ENCODE results near the gene TLE5. TPM values are rescaled to one million over a fixed set of nuclear protein-coding genes. Genes with fewer than 3 reads are reported as not detected.

TLE5 gene
- total and polyA plus RNA-seq, 9 of the 15 experiments (the other 6 are each of a cell fraction or from before 2014, with no cell fraction given), result 2.0 to 347 (median 235) TPM

DNA sequence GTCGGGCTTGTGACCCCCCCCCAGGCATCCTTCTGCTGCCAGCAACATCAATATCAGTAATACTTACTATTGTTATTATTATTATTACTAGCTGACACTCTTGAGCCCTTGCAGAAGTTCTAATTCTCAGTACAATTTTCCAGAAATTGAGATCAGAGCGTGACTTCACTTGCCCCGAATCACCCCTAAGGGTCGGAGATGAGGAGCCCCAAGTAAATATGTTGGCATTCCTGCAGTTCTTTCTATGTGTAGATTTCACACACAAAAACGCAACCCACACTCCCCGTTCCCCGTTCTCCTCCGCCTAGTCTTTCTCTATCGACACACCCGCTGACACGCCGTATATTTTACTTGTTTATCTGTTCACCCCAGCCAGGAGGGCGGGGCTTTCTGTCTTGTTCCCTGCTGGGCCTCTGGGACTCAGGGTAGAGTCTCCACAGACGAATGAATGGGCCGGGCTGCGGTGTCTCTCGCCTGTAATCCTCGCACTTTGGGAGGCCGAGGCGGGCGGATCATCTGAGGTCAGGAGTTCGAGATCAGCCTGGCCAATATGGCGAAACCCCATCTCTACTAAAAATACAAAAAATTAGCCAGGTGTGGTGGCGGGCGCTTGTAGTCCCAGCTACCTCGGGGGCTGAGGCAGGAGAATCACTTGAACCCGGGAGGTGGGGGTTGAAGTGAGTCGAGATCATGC is 14.7 kb downstream of the TLE5 start (continued):
- TF ChIP-seq NR0B1 (IDR thresholded peaks at IDR 0.05; ENCODE audit: partially characterized antibody) (no peak), RHOXF2B (CRISPR knock-in tag; conservative IDR thresholded peaks at IDR 0.05) (no peak), EWSR1 (IDR thresholded peaks at IDR 0.05; ENCODE audit: borderline replicate concordance, low read depth, partially characterized antibody) (no peak), SPI1 (IDR thresholded peaks at IDR 0.05; ENCODE audit: borderline replicate concordance, low read depth, low read length) (peak; percentile 23; the same call in 1 of the 2 replicates), ZKSCAN3 (CRISPR knock-in tag; IDR thresholded peaks at IDR 0.05) (no peak), ZNF57 (CRISPR knock-in tag; IDR thresholded peaks at IDR 0.05) (no peak), CHD1 (IDR thresholded peaks at IDR 0.05; ENCODE audit: low read length) (no peak), MBD1 (CRISPR knock-in tag; IDR thresholded peaks at IDR 0.05) (no peak), ZFPM2 (CRISPR knock-in tag; IDR thresholded peaks at IDR 0.05) (no peak), SAFB (IDR thresholded peaks at IDR 0.05; ENCODE audit: borderline replicate concordance, low read depth, low read length) (no peak), NEUROD1 (IDR thresholded peaks at IDR 0.05; ENCODE audit: borderline replicate concordance, low read depth, low read length, partially characterized antibody) (peak; percentile 78), ZNF134 (CRISPR knock-in tag; conservative IDR thresholded peaks at IDR 0.05) (no peak), STAT5A (IDR thresholded peaks at IDR 0.05; ENCODE audit: borderline replicate concordance, low read length) (peak; percentile 76), ZNF165 (CRISPR knock-in tag; IDR thresholded peaks at IDR 0.05; ENCODE audit: borderline replicate concordance) (no peak), SUPT5H (IDR thresholded peaks at IDR 0.05) (peak; percentile 61), KDM1A (IDR thresholded peaks at IDR 0.05) (peak in 1 of 2 experiments; percentile 85; a peak in 2 of 4 replicates), ZNF253 (CRISPR knock-in tag; conservative IDR thresholded peaks at IDR 0.05) (no peak), HMGXB4 (CRISPR knock-in tag; IDR thresholded peaks at IDR 0.05) (no peak)
- TF ChIP-seq, protein P1, sequence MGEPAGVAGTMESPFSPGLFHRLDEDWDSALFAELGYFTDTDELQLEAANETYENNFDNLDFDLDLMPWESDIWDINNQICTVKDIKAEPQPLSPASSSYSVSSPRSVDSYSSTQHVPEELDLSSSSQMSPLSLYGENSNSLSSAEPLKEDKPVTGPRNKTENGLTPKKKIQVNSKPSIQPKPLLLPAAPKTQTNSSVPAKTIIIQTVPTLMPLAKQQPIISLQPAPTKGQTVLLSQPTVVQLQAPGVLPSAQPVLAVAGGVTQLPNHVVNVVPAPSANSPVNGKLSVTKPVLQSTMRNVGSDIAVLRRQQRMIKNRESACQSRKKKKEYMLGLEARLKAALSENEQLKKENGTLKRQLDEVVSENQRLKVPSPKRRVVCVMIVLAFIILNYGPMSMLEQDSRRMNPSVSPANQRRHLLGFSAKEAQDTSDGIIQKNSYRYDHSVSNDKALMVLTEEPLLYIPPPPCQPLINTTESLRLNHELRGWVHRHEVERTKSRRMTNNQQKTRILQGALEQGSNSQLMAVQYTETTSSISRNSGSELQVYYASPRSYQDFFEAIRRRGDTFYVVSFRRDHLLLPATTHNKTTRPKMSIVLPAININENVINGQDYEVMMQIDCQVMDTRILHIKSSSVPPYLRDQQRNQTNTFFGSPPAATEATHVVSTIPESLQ (CRISPR knock-in tag; IDR thresholded peaks at IDR 0.05), result no peak
- TF ChIP-seq, protein P2, sequence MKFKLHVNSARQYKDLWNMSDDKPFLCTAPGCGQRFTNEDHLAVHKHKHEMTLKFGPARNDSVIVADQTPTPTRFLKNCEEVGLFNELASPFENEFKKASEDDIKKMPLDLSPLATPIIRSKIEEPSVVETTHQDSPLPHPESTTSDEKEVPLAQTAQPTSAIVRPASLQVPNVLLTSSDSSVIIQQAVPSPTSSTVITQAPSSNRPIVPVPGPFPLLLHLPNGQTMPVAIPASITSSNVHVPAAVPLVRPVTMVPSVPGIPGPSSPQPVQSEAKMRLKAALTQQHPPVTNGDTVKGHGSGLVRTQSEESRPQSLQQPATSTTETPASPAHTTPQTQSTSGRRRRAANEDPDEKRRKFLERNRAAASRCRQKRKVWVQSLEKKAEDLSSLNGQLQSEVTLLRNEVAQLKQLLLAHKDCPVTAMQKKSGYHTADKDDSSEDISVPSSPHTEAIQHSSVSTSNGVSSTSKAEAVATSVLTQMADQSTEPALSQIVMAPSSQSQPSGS (CRISPR knock-in tag; IDR thresholded peaks at IDR 0.05), result no peak

Data from K562 (cell line).